HFF-Myc (cell line): ENCODE results near the gene SLC35C1.

ENCODE experiments used
- DNase-seq: peaks from one replicate; pipeline ENCODE4 v3.0.0-alpha.2; 2011; ENCODE audit warnings: low read depth; ENCODE audit errors: extremely low read depth
- H3K4me3 ChIP-seq: replicated peaks from 2 replicates; pipeline ENCODE4 v1.5.1; 2011; ENCODE audit warnings: low read depth, mild to moderate bottlenecking, control low read depth, low read length
- TF ChIP-seq, protein P1 (sequence below): IDR thresholded peaks from 2 replicates; pipeline ENCODE4 v1.5.1; 2012; ENCODE audit warnings: mild to moderate bottlenecking, low read depth, low read length, control low read depth; ENCODE audit errors: missing control alignments

Gene SLC35C1

GRCh38 chr11:45810431-45811108, 5.6 kb downstream of the SLC35C1 start:
- TF ChIP-seq, protein P1, sequence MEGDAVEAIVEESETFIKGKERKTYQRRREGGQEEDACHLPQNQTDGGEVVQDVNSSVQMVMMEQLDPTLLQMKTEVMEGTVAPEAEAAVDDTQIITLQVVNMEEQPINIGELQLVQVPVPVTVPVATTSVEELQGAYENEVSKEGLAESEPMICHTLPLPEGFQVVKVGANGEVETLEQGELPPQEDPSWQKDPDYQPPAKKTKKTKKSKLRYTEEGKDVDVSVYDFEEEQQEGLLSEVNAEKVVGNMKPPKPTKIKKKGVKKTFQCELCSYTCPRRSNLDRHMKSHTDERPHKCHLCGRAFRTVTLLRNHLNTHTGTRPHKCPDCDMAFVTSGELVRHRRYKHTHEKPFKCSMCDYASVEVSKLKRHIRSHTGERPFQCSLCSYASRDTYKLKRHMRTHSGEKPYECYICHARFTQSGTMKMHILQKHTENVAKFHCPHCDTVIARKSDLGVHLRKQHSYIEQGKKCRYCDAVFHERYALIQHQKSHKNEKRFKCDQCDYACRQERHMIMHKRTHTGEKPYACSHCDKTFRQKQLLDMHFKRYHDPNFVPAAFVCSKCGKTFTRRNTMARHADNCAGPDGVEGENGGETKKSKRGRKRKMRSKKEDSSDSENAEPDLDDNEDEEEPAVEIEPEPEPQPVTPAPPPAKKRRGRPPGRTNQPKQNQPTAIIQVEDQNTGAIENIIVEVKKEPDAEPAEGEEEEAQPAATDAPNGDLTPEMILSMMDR = no peak
- no peak for DNase-seq
- H3K4me3 ChIP-seq = no peak overlapping the region

GRCh38 chr11:45811109-45811435, 6.1 kb downstream of the SLC35C1 start:
- DNase-seq = no peak
- TF ChIP-seq, protein P1 = no peak

DNA sequence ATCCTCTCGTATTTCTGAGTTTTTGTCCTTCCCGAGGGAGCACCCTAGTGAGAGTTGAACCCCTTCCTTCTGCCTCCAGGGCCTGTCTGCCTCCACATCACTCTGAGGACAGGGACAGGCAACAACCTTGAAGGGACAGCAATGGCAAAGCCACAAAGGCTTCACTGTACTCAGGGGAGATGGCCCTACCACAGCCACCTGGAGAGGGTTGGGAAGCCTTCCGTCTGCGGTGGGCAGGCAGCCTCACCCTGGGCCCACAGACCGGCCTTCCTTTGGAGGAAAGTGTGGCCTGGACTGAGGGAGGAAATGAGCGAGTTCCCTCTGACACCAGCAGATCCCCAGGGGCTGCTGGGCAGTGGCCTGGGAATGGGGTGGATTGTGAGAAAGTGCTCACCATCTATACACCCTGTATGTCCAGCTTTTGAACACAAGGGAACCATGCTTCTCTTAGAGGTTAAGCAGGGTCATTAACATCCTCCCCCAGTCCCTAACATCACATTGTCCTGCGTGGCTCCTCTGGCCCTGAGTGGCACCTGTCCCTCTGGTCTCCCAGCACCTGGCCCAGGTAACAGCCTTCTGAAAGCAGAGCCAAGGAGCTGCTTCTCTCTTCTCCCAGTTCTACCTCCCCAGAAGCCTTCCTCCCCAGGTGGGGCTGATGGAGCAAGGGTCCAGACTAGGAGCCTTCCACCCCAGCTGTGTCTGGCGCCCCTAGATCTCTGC, 6.8 kb downstream of the SLC35C1 start:
- H3K4me3 ChIP-seq = no peak overlapping the region
- TF ChIP-seq, protein P1 = no peak

More at GRCh38 chr11:45811109-45811435, 6.1 kb downstream of the SLC35C1 start:
- no peak overlapping the region for H3K4me3 ChIP-seq

GRCh38 chr11:45812581-45813548, 7.9 kb downstream of the SLC35C1 start:
- no peak overlapping the region for H3K4me3 ChIP-seq
- TF ChIP-seq, protein P1 = no peak
- DNase-seq = no peak

More for the DNA sequence above, 6.8 kb downstream of the SLC35C1 start:
- no peak for DNase-seq

- no peak for DNase-seq
- TF ChIP-seq, protein P1 = no peak
- no peak overlapping the region for H3K4me3 ChIP-seq
Measured at GRCh38 chr11:45815747-45816146, 10.8 kb downstream of the SLC35C1 start.

DNA sequence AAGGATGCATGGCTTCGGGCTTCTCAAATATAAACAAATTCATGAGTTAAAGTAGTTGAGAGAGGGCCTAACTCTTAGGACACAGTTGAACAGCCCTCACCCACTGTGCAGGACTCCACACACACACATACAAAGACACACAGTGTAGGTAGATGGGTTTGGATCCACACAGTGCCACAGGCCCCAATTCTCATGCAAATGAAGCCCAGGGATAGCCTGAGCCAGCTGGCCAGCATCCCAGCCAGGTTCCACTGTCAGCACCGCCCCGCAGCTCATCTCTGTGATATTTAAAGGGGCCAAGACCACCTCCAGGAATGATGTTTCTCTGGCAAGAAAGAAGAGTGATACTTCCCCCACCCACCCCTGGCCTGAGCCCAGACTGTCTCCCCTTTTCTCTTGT, 11.7 kb downstream of the SLC35C1 start:
- H3K4me3 ChIP-seq = no peak overlapping the region
- DNase-seq = no peak
- TF ChIP-seq, protein P1 = no peak
